GM23338 (cell line): Measurements from ENCODE around the gene IQGAP2. TPM values are rescaled to one million over a fixed set of nuclear protein-coding genes. Genes with fewer than 3 reads are reported as not detected.

Experiments used
- ATAC-seq: fragments of 200-7000 bp; cut with Tn5 transposase; 3 replicates; pipeline ENCODE4 v1.9.1; 2020
- DNase-seq: peaks from one replicate; pipeline ENCODE4 v3.0.0-alpha.2; 2015; ENCODE audit warnings: low spot score
- H2AFZ ChIP-seq: fragments of 200-600 bp; sonication (generic); 2 replicates; pipeline ENCODE4 v1.8.0; 2016; ENCODE audit warnings: antibody characterized with exemption, mild to moderate bottlenecking, moderate library complexity
- H3F3A ChIP-seq: fragments of 200-600 bp; sonication (generic); replicated peaks from 2 replicates; pipeline ENCODE4 v1.8.0; 2017; ENCODE audit warnings: antibody characterized with exemption, mixed run types, low read depth
- H3K27ac ChIP-seq: fragments of 200-600 bp; sonication (generic); 2 replicates; pipeline ENCODE4 v1.6.1; 2016; ENCODE audit warnings: low read depth
- H3K27me3 ChIP-seq: fragments of 200-600 bp; sonication (generic); 2 replicates; pipeline ENCODE4 v1.8.0; 2016; ENCODE audit warnings: mild to moderate bottlenecking, mixed run types, moderate library complexity; ENCODE audit not compliant: insufficient read depth
- H3K36me3 ChIP-seq: fragments of 200-600 bp; sonication (generic); 2 replicates; pipeline ENCODE4 v1.8.0; 2016; ENCODE audit warnings: mild to moderate bottlenecking; ENCODE audit not compliant: insufficient read depth
- H3K4me1 ChIP-seq: fragments of 200-600 bp; sonication (generic); 2 replicates; pipeline ENCODE4 v1.8.0; 2016; ENCODE audit warnings: mild to moderate bottlenecking, moderate library complexity; ENCODE audit not compliant: insufficient read depth
- H3K4me2 ChIP-seq: fragments of 200-600 bp; sonication (generic); 2 replicates; pipeline ENCODE4 v1.7.1; 2017; ENCODE audit warnings: mixed run types
- H3K4me3 ChIP-seq: fragments of 200-600 bp; sonication (generic); 2 replicates; pipeline ENCODE4 v1.6.1; 2016; ENCODE audit warnings: mixed run types
- H3K79me2 ChIP-seq: fragments of 200-600 bp; sonication (generic); replicated peaks from 2 replicates; pipeline ENCODE4 v1.8.0; 2017; ENCODE audit warnings: mild to moderate bottlenecking; ENCODE audit not compliant: insufficient read depth
- H3K9me2 ChIP-seq: fragments of 200-600 bp; sonication (generic); 2 replicates; pipeline ENCODE4 v1.8.0; 2017; ENCODE audit not compliant: insufficient read depth
- H4K20me1 ChIP-seq: fragments of 200-600 bp; sonication (generic); replicated peaks from 2 replicates; pipeline ENCODE4 v1.8.0; 2017; ENCODE audit warnings: mild to moderate bottlenecking; ENCODE audit not compliant: insufficient read depth
- H3K27ac Mint-ChIP-seq: 2 replicates; pipeline ENCODE4 v1.8.0; 2020; ENCODE audit warnings: inconsistent platforms, mild to moderate bottlenecking, moderate library complexity, mixed read lengths
- H3K27me3 Mint-ChIP-seq: 3 replicates; pipeline ENCODE4 v1.8.0; 2022; ENCODE audit warnings: low read depth, mild to moderate bottlenecking, moderate library complexity, mixed read lengths, inconsistent platforms; ENCODE audit not compliant: insufficient read depth, poor library complexity
- H3K36me3 Mint-ChIP-seq: 3 replicates; pipeline ENCODE4 v1.8.0; 2021; ENCODE audit warnings: low read depth, mild to moderate bottlenecking, inconsistent platforms, moderate library complexity, mixed read lengths
- H3K4me1 Mint-ChIP-seq: 3 replicates; pipeline ENCODE4 v1.8.0; 2020; ENCODE audit warnings: mild to moderate bottlenecking, inconsistent platforms, mixed read lengths
- H3K4me3 Mint-ChIP-seq: 3 replicates; pipeline ENCODE4 v1.8.0; 2021; ENCODE audit warnings: moderate library complexity, mild to moderate bottlenecking, inconsistent platforms, mixed read lengths
- H3K9me3 Mint-ChIP-seq: 3 replicates; pipeline ENCODE4 v1.8.0; 2020; ENCODE audit warnings: moderate library complexity, mild to moderate bottlenecking, inconsistent platforms, mixed read lengths
- CREB1 ChIP-seq: fragments of 250-450 bp; sonication (Bioruptor Pico); IDR thresholded peaks from 2 replicates; pipeline ENCODE4 v1.5.0; 2020; ENCODE audit warnings: low read depth, mild to moderate bottlenecking, moderate library complexity
- CTCF ChIP-seq, 2 experiments: fragments of 200-600 bp in 1 of 2; sonication (generic) in 1 of 2; conservative IDR thresholded peaks; 2 replicates each; pipeline versions ENCODE4 v1.5.1 to v1.6.1; 2016 to 2017; ENCODE audit warnings: antibody characterized with exemption in 2 of 2, low read depth in 2 of 2, mild to moderate bottlenecking in 2 of 2, moderate library complexity in 1 of 2
- ETS1 ChIP-seq: IDR thresholded peaks from 2 replicates; pipeline ENCODE4 v1.6.1; 2016; ENCODE audit warnings: antibody characterized with exemption
- EZH2 ChIP-seq: fragments of 200-600 bp; sonication (generic); IDR thresholded peaks from one replicate; pipeline ENCODE4 v1.8.0; 2017; ENCODE audit warnings: antibody characterized with exemption, mild to moderate bottlenecking, low read depth; ENCODE audit not compliant: unreplicated experiment
- EZH2phosphoT487 ChIP-seq: fragments of 200-600 bp; sonication (generic); IDR thresholded peaks from one replicate; pipeline ENCODE4 v1.8.1; 2018; ENCODE audit warnings: antibody characterized with exemption; ENCODE audit not compliant: unreplicated experiment
- JUNB ChIP-seq: IDR thresholded peaks from one replicate; pipeline ENCODE4 v1.6.1; 2016; ENCODE audit warnings: antibody characterized with exemption; ENCODE audit not compliant: unreplicated experiment
- NANOG ChIP-seq: IDR thresholded peaks from 2 replicates; pipeline ENCODE4 v1.6.1; 2016; ENCODE audit warnings: antibody characterized with exemption, borderline replicate concordance
- POLR2AphosphoS5 ChIP-seq: IDR thresholded peaks from 2 replicates; pipeline ENCODE4 v1.6.1; 2016; ENCODE audit warnings: antibody characterized with exemption, low read depth
- REST ChIP-seq: IDR thresholded peaks from one replicate; pipeline ENCODE4 v1.6.1; 2018; ENCODE audit warnings: antibody characterized with exemption; ENCODE audit not compliant: unreplicated experiment
- STAT1 ChIP-seq: IDR thresholded peaks from one replicate; pipeline ENCODE4 v1.6.1; 2016; ENCODE audit warnings: antibody characterized with exemption; ENCODE audit not compliant: unreplicated experiment
- ZNF114 ChIP-seq: fragments of 250-450 bp; sonication (Bioruptor Pico); IDR thresholded peaks from 2 replicates; pipeline ENCODE4 v1.5.0; 2020; ENCODE audit warnings: mild to moderate bottlenecking, moderate library complexity
- ZNF331 ChIP-seq: fragments of 250-450 bp; sonication (Bioruptor Pico); IDR thresholded peaks from 2 replicates; pipeline ENCODE4 v1.5.0; 2020; ENCODE audit warnings: low read depth, mild to moderate bottlenecking, moderate library complexity
- ZNF462 ChIP-seq: fragments of 250-450 bp; sonication (Bioruptor Pico); IDR thresholded peaks from 2 replicates; pipeline ENCODE4 v1.5.0; 2020; ENCODE audit warnings: mild to moderate bottlenecking, moderate library complexity
- polyA plus RNA-seq: library from polyadenylated mRNA; unstranded; fragments of >200 nt; fragmentation: Nextera tagmentation; extraction: Ambion mirVana; gene quantifications from 2 replicates; pipeline ENCODE4 v1.2.1, GENCODE V29; 2016
- total RNA-seq: library from RNA; depleted of rRNA; stranded (reverse); fragments of >200 nt; shearing (Covaris generic); gene quantifications from 2 replicates; pipeline ENCODE4 v1.2.3, GENCODE V29; 2014

IQGAP2 gene
- total and polyA plus RNA-seq, 2 experiments from 2014 or later = 60.0 to 86.5 TPM

GRCh38 chr5:76517334-76517733, 114.2 kb downstream of the IQGAP2 start:
- peaks cover 4% of the 10 kb centered on the region for H3K27me3 Mint-ChIP-seq
- ATAC-seq = no peak
- TF ChIP-seq CTCF (conservative IDR thresholded peaks at IDR 0.05; ENCODE audit: low read depth in 2 of 2) (no peak), ZNF331 (CRISPR knock-in tag) (no peak), STAT1 (no peak), CREB1 (CRISPR knock-in tag) (no peak), ETS1 (no peak), POLR2AphosphoS5 (no peak), NANOG (no peak), ZNF462 (CRISPR knock-in tag) (no peak), REST (no peak), JUNB (no peak), EZH2phosphoT487 (no peak), EZH2 (no peak), ZNF114 (CRISPR knock-in tag) (no peak)
- H3K4me2 ChIP-seq = no peak overlapping the region
- H3K9me2 ChIP-seq = no peaks in the 10 kb centered on the region
- no peak overlapping the region for H3K27ac Mint-ChIP-seq
- peaks cover 18% of the 10 kb centered on the region for H3K9me3 Mint-ChIP-seq
- peaks cover 36% of the 10 kb centered on the region for H3K4me1 Mint-ChIP-seq
- peaks cover 25% of the 10 kb centered on the region for H3K36me3 Mint-ChIP-seq
- H3K4me1 ChIP-seq = peaks cover 39% of the 10 kb centered on the region
- H4K20me1 ChIP-seq = no peaks in the 10 kb centered on the region
- H3F3A ChIP-seq = no peaks in the 10 kb centered on the region
- DNase-seq = no peak
- no peak overlapping the region for H2AFZ ChIP-seq
- H3K27ac ChIP-seq = no peak overlapping the region
- H3K79me2 ChIP-seq = peaks cover 9% of the 10 kb centered on the region; the same call in 1 of the 2 replicates
- no peaks in the 10 kb centered on the region for H3K27me3 ChIP-seq
- H3K4me3 ChIP-seq = no peak overlapping the region
- no peaks in the 10 kb centered on the region for H3K36me3 ChIP-seq
- no peak overlapping the region for H3K4me3 Mint-ChIP-seq
